Endothelial cell (in vitro differentiated cells): ENCODE measurements around the gene NTF3. TPM values are rescaled to one million over a fixed set of nuclear protein-coding genes. Genes with fewer than 3 reads are reported as not detected.

Experiments used
- DNase-seq: peaks from one replicate; pipeline ENCODE4 v3.0.0; 2021; ENCODE audit warnings: low spot score
- H3K27ac Mint-ChIP-seq: one replicate; pipeline ENCODE4 v1.8.0; 2021; ENCODE audit warnings: mixed read lengths, inconsistent platforms; ENCODE audit not compliant: unreplicated experiment
- H3K27me3 Mint-ChIP-seq: one replicate; pipeline ENCODE4 v1.8.0; 2021; ENCODE audit warnings: mild to moderate bottlenecking, moderate library complexity, mixed read lengths, inconsistent platforms; ENCODE audit not compliant: unreplicated experiment
- H3K36me3 Mint-ChIP-seq: one replicate; pipeline ENCODE4 v1.8.0; 2021; ENCODE audit warnings: mild to moderate bottlenecking, low read depth, mixed read lengths, inconsistent platforms; ENCODE audit not compliant: unreplicated experiment
- H3K4me1 Mint-ChIP-seq: one replicate; pipeline ENCODE4 v1.8.0; 2021; ENCODE audit warnings: mild to moderate bottlenecking, mixed read lengths, inconsistent platforms; ENCODE audit not compliant: unreplicated experiment
- H3K4me3 Mint-ChIP-seq: one replicate; pipeline ENCODE4 v1.8.0; 2021; ENCODE audit warnings: mild to moderate bottlenecking, mixed read lengths, inconsistent platforms; ENCODE audit not compliant: unreplicated experiment
- H3K9me3 Mint-ChIP-seq: one replicate; pipeline ENCODE4 v1.8.0; 2021; ENCODE audit warnings: mixed read lengths, inconsistent platforms; ENCODE audit not compliant: unreplicated experiment
- total RNA-seq: library from RNA; stranded (reverse); fragmentation: NEBNext Ultra II Directional; extraction: Animal tissue kit (Norgen Biotek cat#: 25700); gene quantifications from one replicate; pipeline ENCODE4 v1.2.1, GENCODE V29; 2021; ENCODE audit not compliant: unreplicated experiment
- TF ChIP-seq, protein P1 (sequence below): fragments of 200-600 bp; sonication (generic); IDR thresholded peaks from one replicate; pipeline ENCODE4 v1.5.0; 2021; ENCODE audit warnings: antibody characterized with exemption; ENCODE audit not compliant: unreplicated experiment

The NTF3 gene
- total RNA-seq, 1 donor from 2014 or later: not detected

- Mint-ChIP-seq H3K4me3 (no peak overlapping the region), H3K27ac (no peak overlapping the region), H3K36me3 (no peaks in the 10 kb centered on the region), H3K9me3 (no peaks in the 10 kb centered on the region), H3K27me3 (peaks cover 3% of the 10 kb centered on the region), H3K4me1 (peaks cover 9% of the 10 kb centered on the region)
- DNase-seq: no peak
- TF ChIP-seq, protein P1, sequence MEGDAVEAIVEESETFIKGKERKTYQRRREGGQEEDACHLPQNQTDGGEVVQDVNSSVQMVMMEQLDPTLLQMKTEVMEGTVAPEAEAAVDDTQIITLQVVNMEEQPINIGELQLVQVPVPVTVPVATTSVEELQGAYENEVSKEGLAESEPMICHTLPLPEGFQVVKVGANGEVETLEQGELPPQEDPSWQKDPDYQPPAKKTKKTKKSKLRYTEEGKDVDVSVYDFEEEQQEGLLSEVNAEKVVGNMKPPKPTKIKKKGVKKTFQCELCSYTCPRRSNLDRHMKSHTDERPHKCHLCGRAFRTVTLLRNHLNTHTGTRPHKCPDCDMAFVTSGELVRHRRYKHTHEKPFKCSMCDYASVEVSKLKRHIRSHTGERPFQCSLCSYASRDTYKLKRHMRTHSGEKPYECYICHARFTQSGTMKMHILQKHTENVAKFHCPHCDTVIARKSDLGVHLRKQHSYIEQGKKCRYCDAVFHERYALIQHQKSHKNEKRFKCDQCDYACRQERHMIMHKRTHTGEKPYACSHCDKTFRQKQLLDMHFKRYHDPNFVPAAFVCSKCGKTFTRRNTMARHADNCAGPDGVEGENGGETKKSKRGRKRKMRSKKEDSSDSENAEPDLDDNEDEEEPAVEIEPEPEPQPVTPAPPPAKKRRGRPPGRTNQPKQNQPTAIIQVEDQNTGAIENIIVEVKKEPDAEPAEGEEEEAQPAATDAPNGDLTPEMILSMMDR: no peak
Observed at GRCh38 chr12:5507944-5508343, 76.0 kb downstream of the NTF3 start.

- no peak overlapping the region for H3K4me3 Mint-ChIP-seq
- no peak for DNase-seq
- TF ChIP-seq, protein P1: no peak
- no peaks in the 10 kb centered on the region for H3K36me3 Mint-ChIP-seq
- peaks cover 9% of the 10 kb centered on the region for H3K4me1 Mint-ChIP-seq
- H3K9me3 Mint-ChIP-seq: no peaks in the 10 kb centered on the region
- H3K27me3 Mint-ChIP-seq: peaks cover 3% of the 10 kb centered on the region
- H3K27ac Mint-ChIP-seq: no peak overlapping the region
Observed at GRCh38 chr12:5509102-5509501, 77.2 kb downstream of the NTF3 start.

GRCh38 chr12:5509557-5509956 is 77.6 kb downstream of the NTF3 start:
- Mint-ChIP-seq H3K36me3 (no peaks in the 10 kb centered on the region), H3K27ac (no peak overlapping the region), H3K9me3 (no peaks in the 10 kb centered on the region), H3K27me3 (peaks cover 3% of the 10 kb centered on the region), H3K4me3 (no peak overlapping the region), H3K4me1 (peaks cover 9% of the 10 kb centered on the region)
- DNase-seq: no peak
- TF ChIP-seq, protein P1: no peak

DNA sequence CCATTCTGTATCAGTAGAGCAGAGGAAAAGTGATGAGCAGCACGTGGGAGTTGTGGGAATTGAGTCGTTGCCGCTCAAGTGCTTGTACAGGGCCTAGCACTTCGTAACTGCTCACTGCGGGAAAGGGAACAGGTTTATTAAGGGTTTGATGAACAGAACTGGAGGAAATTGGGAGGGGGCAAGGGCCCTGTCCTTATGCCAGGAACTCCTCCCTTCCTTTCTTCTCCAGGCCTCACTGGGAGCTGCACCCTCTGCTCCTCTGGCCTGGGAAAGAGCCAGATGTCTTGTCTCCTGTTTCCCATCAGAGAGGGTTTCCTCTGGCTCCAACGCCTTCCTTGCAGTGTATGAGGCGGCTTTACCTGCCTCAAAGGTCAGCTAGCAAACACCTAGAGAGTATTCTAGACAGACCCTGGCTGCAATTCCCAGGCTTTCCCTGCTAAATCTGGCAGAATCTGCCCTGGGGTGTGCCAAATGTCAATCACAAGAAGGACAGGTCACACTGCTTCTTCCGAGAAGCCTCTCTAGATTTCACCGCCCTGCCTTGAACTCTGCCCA is 78.4 kb downstream of the NTF3 start:
- no peak for DNase-seq
- no peaks in the 10 kb centered on the region for H3K9me3 Mint-ChIP-seq
- TF ChIP-seq, protein P1: no peak

GRCh38 chr12:5511256-5511643 is 79.3 kb downstream of the NTF3 start:
- Mint-ChIP-seq H3K4me1 (peaks cover 9% of the 10 kb centered on the region), H3K9me3 (no peaks in the 10 kb centered on the region), H3K27ac (no peak overlapping the region), H3K27me3 (peaks cover 3% of the 10 kb centered on the region), H3K36me3 (no peaks in the 10 kb centered on the region), H3K4me3 (no peak overlapping the region)
- no peak for DNase-seq
- TF ChIP-seq, protein P1: no peak

More for the DNA sequence above, 78.4 kb downstream of the NTF3 start:
- peaks cover 9% of the 10 kb centered on the region for H3K4me1 Mint-ChIP-seq
- peaks cover 3% of the 10 kb centered on the region for H3K27me3 Mint-ChIP-seq
- no peak overlapping the region for H3K27ac Mint-ChIP-seq
- no peak overlapping the region for H3K4me3 Mint-ChIP-seq
- H3K36me3 Mint-ChIP-seq: no peaks in the 10 kb centered on the region
